H54 (cell line): ENCODE measurements around the gene TMEM86A.

Source experiments
- DNase-seq: peaks from one replicate; pipeline ENCODE4 v3.0.0; 2011; ENCODE audit warnings: low spot score, mixed read lengths; ENCODE audit not compliant: insufficient read length
- FAIRE-seq: peaks from 3 replicates; lab custom pipeline; 2011; peaks lifted over from hg19 to GRCh38; lab: Jason Lieb, UNC
- POLR2A ChIP-seq: IDR thresholded peaks from 2 replicates; pipeline ENCODE4 v1.6.1; 2011; ENCODE audit warnings: low read depth, mild to moderate bottlenecking, low read length

TMEM86A gene

GRCh38 chr11:18706330-18707243 is 8.0 kb downstream of the TMEM86A start:
- DNase-seq (no peak), FAIRE-seq (no peak)
- TF ChIP-seq POLR2A: no peak

GRCh38 chr11:18707811-18708340 is 9.3 kb downstream of the TMEM86A start:
- no peak for TF ChIP-seq POLR2A
- DNase-seq: no peak
- FAIRE-seq: no peak

GRCh38 chr11:18709414-18709813 is 10.8 kb downstream of the TMEM86A start:
- DNase-seq (no peak), FAIRE-seq (no peak)
- TF ChIP-seq POLR2A: no peak

- TF ChIP-seq POLR2A: no peak
- DNase-seq (no peak), FAIRE-seq (no peak)
Observed at GRCh38 chr11:18710545-18710944, 12.0 kb downstream of the TMEM86A start.

GRCh38 chr11:18713646-18714442 is 15.3 kb downstream of the TMEM86A start:
- no peak for TF ChIP-seq POLR2A
- no peak for FAIRE-seq
- DNase-seq: no peak

- no peak for TF ChIP-seq POLR2A
- no peak for FAIRE-seq
Observed at GRCh38 chr11:18714443-18714780, 15.8 kb downstream of the TMEM86A start.

GRCh38 chr11:18715476-18715875 is 16.9 kb downstream of the TMEM86A start:
- TF ChIP-seq POLR2A: no peak
- DNase-seq: no peak
- FAIRE-seq: no peak

More at GRCh38 chr11:18714443-18714780, 15.8 kb downstream of the TMEM86A start:
- DNase-seq: no peak

GRCh38 chr11:18720091-18720807 is 21.7 kb downstream of the TMEM86A start:
- DNase-seq (no peak), FAIRE-seq (no peak)
- no peak for TF ChIP-seq POLR2A

- FAIRE-seq (no peak), DNase-seq (peak; percentile 71)
- TF ChIP-seq POLR2A: no peak; the same call in 1 of the 2 replicates
Observed at GRCh38 chr11:18720808-18721560, 22.4 kb downstream of the TMEM86A start.

GRCh38 chr11:18721561-18722292 is 23.1 kb downstream of the TMEM86A start:
- no peak for TF ChIP-seq POLR2A
- FAIRE-seq (no peak), DNase-seq (peak; percentile 63)

- TF ChIP-seq POLR2A: no peak
- DNase-seq (no peak), FAIRE-seq (no peak)
Observed at GRCh38 chr11:18722293-18722637, 23.7 kb downstream of the TMEM86A start.

- FAIRE-seq: no peak
- TF ChIP-seq POLR2A: no peak
Observed at GRCh38 chr11:18723991-18724390, 25.4 kb downstream of the TMEM86A start.

More at GRCh38 chr11:18723991-18724390, 25.4 kb downstream of the TMEM86A start:
- DNase-seq: no peak
